GM12872 (cell line): Measurements from ENCODE around the gene CD274.

Source experiments
- CTCF ChIP-seq: IDR thresholded peaks from 3 replicates; pipeline ENCODE4 v1.5.1; 2011; ENCODE audit warnings: low read depth, mild to moderate bottlenecking, low read length, moderate library complexity; ENCODE audit not compliant: insufficient read depth

The CD274 gene

GRCh38 chr9:5450359-5451091 is at the start of gene CD274:
Gene CD274, plus strand, starts transcription at chr9:5450542. Its CDS starts 5,572 bp downstream, at chr9:5456114.
- peak; percentile 70 for TF ChIP-seq CTCF

- 0 out of 3 replicates have a peak, but pooled peaks have one; percentile 2 for TF ChIP-seq CTCF
These were observed 48.1 kb upstream of the CD274 start for GRCh38 chr9:5402217-5402616.

DNA sequence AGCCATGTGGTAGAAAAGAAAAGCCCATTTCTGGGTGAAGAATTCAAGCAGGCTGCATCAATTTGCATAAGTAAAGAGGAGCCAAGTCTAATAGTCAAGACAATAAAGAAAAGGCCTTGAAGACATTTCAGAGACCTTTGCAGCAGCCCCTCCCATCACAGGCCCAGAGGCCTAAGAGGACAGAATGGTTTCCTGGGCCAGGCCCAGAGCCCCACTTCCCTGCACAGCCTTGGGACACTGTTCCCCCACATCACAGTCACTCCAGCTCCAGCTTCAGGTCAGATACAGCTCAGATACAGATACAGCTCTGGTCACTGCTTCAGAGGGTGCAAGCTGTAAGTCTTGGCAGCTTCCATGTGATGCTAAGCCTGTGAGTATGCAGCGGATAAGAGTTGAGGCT is 41.7 kb upstream of the CD274 start:
- no peak for TF ChIP-seq CTCF

GRCh38 chr9:5416953-5417352 is 33.4 kb upstream of the CD274 start:
- TF ChIP-seq CTCF = no peak

DNA sequence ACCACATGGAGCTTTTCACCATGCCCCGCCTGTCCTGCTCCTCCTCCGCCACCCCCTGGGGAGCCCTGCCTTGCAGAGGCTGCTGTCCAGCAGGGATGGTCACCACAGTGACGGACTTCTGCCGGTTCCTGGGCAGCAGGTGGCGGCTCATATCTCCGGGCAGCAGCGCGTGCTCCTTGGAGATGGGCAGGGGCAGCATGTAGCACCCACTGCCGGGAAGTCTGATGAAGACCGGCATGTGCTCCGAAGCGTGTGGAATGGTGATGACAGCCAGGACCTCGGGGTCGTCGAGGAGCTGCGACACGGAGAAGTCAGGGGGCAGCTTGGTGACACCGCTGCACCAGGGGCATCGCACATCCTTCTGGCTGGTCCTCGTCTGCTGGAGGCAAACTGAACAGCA is 31.9 kb upstream of the CD274 start:
- TF ChIP-seq CTCF = no peak

GRCh38 chr9:5419987-5420386 is 30.4 kb upstream of the CD274 start:
- TF ChIP-seq CTCF = no peak

DNA sequence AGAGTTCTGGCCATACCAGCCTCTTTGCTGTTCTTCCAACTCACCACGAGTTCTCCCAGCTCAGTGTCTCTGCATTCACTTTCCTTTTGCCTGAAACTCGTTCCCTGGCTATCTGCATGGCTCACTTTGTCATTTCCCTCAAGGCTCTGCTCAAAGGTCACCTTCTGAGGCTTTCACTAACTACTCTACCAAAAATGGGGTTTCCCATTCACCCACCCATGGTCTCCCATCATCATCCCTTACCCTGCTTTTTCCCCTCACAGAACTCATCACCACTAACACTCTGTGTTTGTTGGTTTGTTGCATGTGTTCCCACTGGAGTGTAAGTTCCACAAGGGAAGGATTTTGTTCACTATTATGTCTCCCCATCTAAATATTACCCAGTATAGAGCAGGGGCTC is 29.2 kb upstream of the CD274 start:
- no peak for TF ChIP-seq CTCF
